ENCODE data around the gene OAF. TPM values are rescaled to one million over a fixed set of nuclear protein-coding genes. Genes with fewer than 3 reads are reported as not detected.

OAF gene
- total and polyA plus RNA-seq, 2 experiments from 2014 or later, result 1.1 to 3.0 TPM

- no peak for TF ChIP-seq JUNB (IDR thresholded peaks at IDR 0.05; ENCODE audit: unreplicated experiment)
- no peak for TF ChIP-seq NANOG (IDR thresholded peaks at IDR 0.05; ENCODE audit: borderline replicate concordance)
- no peak for TF ChIP-seq EZH2phosphoT487 (IDR thresholded peaks at IDR 0.05; ENCODE audit: unreplicated experiment)
- no peak for TF ChIP-seq CREB1 (CRISPR knock-in tag; IDR thresholded peaks at IDR 0.05; ENCODE audit: low read depth)
These were observed 11.2 kb upstream of the OAF start (continued) for GRCh38 chr11:120199613-120200012.

GRCh38 chr11:120200677-120201076, 10.2 kb upstream of the OAF start:
- H4K20me1 ChIP-seq (replicated peaks; ENCODE audit: insufficient read depth), result no peaks in the 10 kb centered on the region
- no peak overlapping the region for H3K27ac ChIP-seq (ENCODE audit: low read depth)
- Mint-ChIP-seq H3K36me3 (ENCODE audit: low read depth) (no peaks in the 10 kb centered on the region), H3K4me1 (peaks cover 46% of the 10 kb centered on the region), H3K27me3 (ENCODE audit: insufficient read depth, low read depth, poor library complexity) (peaks cover 65% of the 10 kb centered on the region), H3K9me3 (no peaks in the 10 kb centered on the region), H3K27ac (no peak overlapping the region), H3K4me3 (no peak overlapping the region)
- H3K27me3 ChIP-seq (ENCODE audit: insufficient read depth), result peaks cover 80% of the 10 kb centered on the region
- no peak for ATAC-seq
- H3K4me3 ChIP-seq, result no peak overlapping the region
- no peaks in the 10 kb centered on the region for H3K9me2 ChIP-seq (ENCODE audit: insufficient read depth)
- H3F3A ChIP-seq (replicated peaks; ENCODE audit: low read depth), result no peaks in the 10 kb centered on the region
- H3K79me2 ChIP-seq (replicated peaks; ENCODE audit: insufficient read depth), result no peaks in the 10 kb centered on the region
- H3K36me3 ChIP-seq (ENCODE audit: insufficient read depth), result no peaks in the 10 kb centered on the region
- no peak for DNase-seq (ENCODE audit: low spot score)
- H2AFZ ChIP-seq, result no peak overlapping the region
- H3K4me1 ChIP-seq (ENCODE audit: insufficient read depth), result peaks cover 32% of the 10 kb centered on the region
- no peak overlapping the region for H3K4me2 ChIP-seq
- no peak for TF ChIP-seq CREB1 (CRISPR knock-in tag; IDR thresholded peaks at IDR 0.05; ENCODE audit: low read depth)
- no peak for TF ChIP-seq REST (IDR thresholded peaks at IDR 0.05; ENCODE audit: unreplicated experiment)
- TF ChIP-seq EZH2 (IDR thresholded peaks at IDR 0.05; ENCODE audit: low read depth, unreplicated experiment), result no peak
- TF ChIP-seq ETS1 (IDR thresholded peaks at IDR 0.05), result no peak

- H3K4me2 ChIP-seq, result no peak overlapping the region
- no peaks in the 10 kb centered on the region for H3F3A ChIP-seq (replicated peaks; ENCODE audit: low read depth)
- TF ChIP-seq NANOG (IDR thresholded peaks at IDR 0.05; ENCODE audit: borderline replicate concordance) (no peak), CTCF (conservative IDR thresholded peaks at IDR 0.05; ENCODE audit: low read depth in 2 of 2) (no peak), ZNF114 (CRISPR knock-in tag; IDR thresholded peaks at IDR 0.05) (no peak), STAT1 (IDR thresholded peaks at IDR 0.05; ENCODE audit: unreplicated experiment) (no peak)
- no peaks in the 10 kb centered on the region for H4K20me1 ChIP-seq (replicated peaks; ENCODE audit: insufficient read depth)
- H3K4me1 ChIP-seq (ENCODE audit: insufficient read depth), result peaks cover 24% of the 10 kb centered on the region
- H3K4me3 ChIP-seq, result no peak overlapping the region
- peaks cover 78% of the 10 kb centered on the region for H3K27me3 ChIP-seq (ENCODE audit: insufficient read depth)
- Mint-ChIP-seq H3K27ac (no peak overlapping the region), H3K36me3 (ENCODE audit: low read depth) (no peaks in the 10 kb centered on the region), H3K4me1 (peaks cover 37% of the 10 kb centered on the region), H3K27me3 (ENCODE audit: insufficient read depth, low read depth, poor library complexity) (peaks cover 61% of the 10 kb centered on the region), H3K4me3 (no peak overlapping the region), H3K9me3 (no peaks in the 10 kb centered on the region)
- H3K36me3 ChIP-seq (ENCODE audit: insufficient read depth), result no peaks in the 10 kb centered on the region
- no peak overlapping the region for H2AFZ ChIP-seq
- no peak for DNase-seq (ENCODE audit: low spot score)
- ATAC-seq, result no peak
- H3K79me2 ChIP-seq (replicated peaks; ENCODE audit: insufficient read depth), result no peaks in the 10 kb centered on the region
- H3K27ac ChIP-seq (ENCODE audit: low read depth), result no peak overlapping the region
- no peaks in the 10 kb centered on the region for H3K9me2 ChIP-seq (ENCODE audit: insufficient read depth)
These were observed 9.2 kb upstream of the OAF start for GRCh38 chr11:120201653-120202052.

All from GM23338 (cell line).